Measurements from ENCODE around the gene PSMD12. TPM values are rescaled to one million over a fixed set of nuclear protein-coding genes. Genes with fewer than 3 reads are reported as not detected.
"Not testable (repeated sequence)": the region's sequence is repeated elsewhere in the genome, so short reads cannot be mapped to it uniquely, and the experiment has no call there.

Gene PSMD12
- 47.0 TPM for total RNA-seq
- long read RNA-seq, full-length matches to known transcripts = 70 of 75 reads
- long read RNA-seq, partial matches to known transcripts = 4 of 75 reads
- long read RNA-seq, other reads (novel, unspliced or antisense) = 1 of 75 reads

- intact Hi-C loops (cut with micrococcal nuclease) = no loop called here
- peak; percentile 97 for DNase-seq
- peak; percentile 98 for ATAC-seq
Measured at GRCh38 chr17:67366193-67367157, at the start of gene PSMD12. TSS of gene PSMD12 (minus strand) at chr17:67366577. CDS start at chr17:67366519, 58 bp downstream.

- ATAC-seq (no peak), DNase-seq (no peak)
- intact Hi-C loops (cut with micrococcal nuclease) = no loop called here
Measured at GRCh38 chr17:67415291-67415690, 48.9 kb upstream of the PSMD12 start.

- ATAC-seq (no peak), DNase-seq (no peak)
- intact Hi-C loops (cut with micrococcal nuclease) = no loop called here
Measured at GRCh38 chr17:67414559-67414958, 48.2 kb upstream of the PSMD12 start.

- DNase-seq (no peak), ATAC-seq (no peak)
- intact Hi-C loops (cut with micrococcal nuclease) = no loop called here
Measured at GRCh38 chr17:67414130-67414529, 47.8 kb upstream of the PSMD12 start.

- DNase-seq (no peak), ATAC-seq (no peak)
- intact Hi-C loops (cut with micrococcal nuclease) = no loop called here
Measured at GRCh38 chr17:67413388-67413787, 47.0 kb upstream of the PSMD12 start.

- no peak for DNase-seq
- intact Hi-C loops (cut with micrococcal nuclease) = no loop called here
- ATAC-seq = no peak
Measured at GRCh38 chr17:67412941-67413340, 46.6 kb upstream of the PSMD12 start.

GRCh38 chr17:67412032-67412431, 45.7 kb upstream of the PSMD12 start:
- ATAC-seq (no peak), DNase-seq (no peak)
- intact Hi-C loops (cut with micrococcal nuclease) = no loop called here

- intact Hi-C loops (cut with micrococcal nuclease) = no loop called here
- ATAC-seq (no peak), DNase-seq (no peak)
Measured at GRCh38 chr17:67411397-67411796, 45.0 kb upstream of the PSMD12 start.

GRCh38 chr17:67408455-67408830, 42.1 kb upstream of the PSMD12 start:
- DNase-seq; intact Hi-C loops (cut with micrococcal nuclease); ATAC-seq: not testable (repeated sequence)

GRCh38 chr17:67403483-67403882, 37.1 kb upstream of the PSMD12 start:
- DNase-seq = no peak
- ATAC-seq = no peak
- intact Hi-C loops (cut with micrococcal nuclease) = no loop called here

GRCh38 chr17:67403065-67403464, 36.7 kb upstream of the PSMD12 start:
- DNase-seq (no peak), ATAC-seq (no peak)
- intact Hi-C loops (cut with micrococcal nuclease) = no loop called here

GRCh38 chr17:67401598-67402504, 35.5 kb upstream of the PSMD12 start:
- ATAC-seq (no peak), DNase-seq (no peak)
- intact Hi-C loops (cut with micrococcal nuclease) = no loop called here

- ATAC-seq = no peak
- intact Hi-C loops (cut with micrococcal nuclease) = no loop called here
- DNase-seq = no peak
Measured at GRCh38 chr17:67401106-67401505, 34.7 kb upstream of the PSMD12 start.

- ATAC-seq (peak; percentile 21), DNase-seq (no peak)
- intact Hi-C loops (cut with micrococcal nuclease) = no loop called here
Measured at GRCh38 chr17:67400193-67400592, 33.8 kb upstream of the PSMD12 start.

- DNase-seq = no peak
- no peak for ATAC-seq
- intact Hi-C loops (cut with micrococcal nuclease) = no loop called here
Measured at GRCh38 chr17:67399676-67400075, 33.3 kb upstream of the PSMD12 start.

GRCh38 chr17:67393809-67394397, 27.5 kb upstream of the PSMD12 start:
- ATAC-seq (no peak), DNase-seq (no peak)
- intact Hi-C loops (cut with micrococcal nuclease) = no loop called here

- intact Hi-C loops (cut with micrococcal nuclease) = no loop called here
- DNase-seq (no peak), ATAC-seq (no peak)
Measured at GRCh38 chr17:67392111-67392510, 25.7 kb upstream of the PSMD12 start.

- intact Hi-C loops (cut with micrococcal nuclease) = no loop called here
- DNase-seq (no peak), ATAC-seq (peak; percentile 68)
Measured at GRCh38 chr17:67390646-67391361, 24.4 kb upstream of the PSMD12 start.
